ENCODE results near the gene PGLYRP4.

Gene PGLYRP4, protein sequence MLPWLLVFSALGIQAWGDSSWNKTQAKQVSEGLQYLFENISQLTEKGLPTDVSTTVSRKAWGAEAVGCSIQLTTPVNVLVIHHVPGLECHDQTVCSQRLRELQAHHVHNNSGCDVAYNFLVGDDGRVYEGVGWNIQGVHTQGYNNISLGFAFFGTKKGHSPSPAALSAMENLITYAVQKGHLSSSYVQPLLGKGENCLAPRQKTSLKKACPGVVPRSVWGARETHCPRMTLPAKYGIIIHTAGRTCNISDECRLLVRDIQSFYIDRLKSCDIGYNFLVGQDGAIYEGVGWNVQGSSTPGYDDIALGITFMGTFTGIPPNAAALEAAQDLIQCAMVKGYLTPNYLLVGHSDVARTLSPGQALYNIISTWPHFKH

DNA sequence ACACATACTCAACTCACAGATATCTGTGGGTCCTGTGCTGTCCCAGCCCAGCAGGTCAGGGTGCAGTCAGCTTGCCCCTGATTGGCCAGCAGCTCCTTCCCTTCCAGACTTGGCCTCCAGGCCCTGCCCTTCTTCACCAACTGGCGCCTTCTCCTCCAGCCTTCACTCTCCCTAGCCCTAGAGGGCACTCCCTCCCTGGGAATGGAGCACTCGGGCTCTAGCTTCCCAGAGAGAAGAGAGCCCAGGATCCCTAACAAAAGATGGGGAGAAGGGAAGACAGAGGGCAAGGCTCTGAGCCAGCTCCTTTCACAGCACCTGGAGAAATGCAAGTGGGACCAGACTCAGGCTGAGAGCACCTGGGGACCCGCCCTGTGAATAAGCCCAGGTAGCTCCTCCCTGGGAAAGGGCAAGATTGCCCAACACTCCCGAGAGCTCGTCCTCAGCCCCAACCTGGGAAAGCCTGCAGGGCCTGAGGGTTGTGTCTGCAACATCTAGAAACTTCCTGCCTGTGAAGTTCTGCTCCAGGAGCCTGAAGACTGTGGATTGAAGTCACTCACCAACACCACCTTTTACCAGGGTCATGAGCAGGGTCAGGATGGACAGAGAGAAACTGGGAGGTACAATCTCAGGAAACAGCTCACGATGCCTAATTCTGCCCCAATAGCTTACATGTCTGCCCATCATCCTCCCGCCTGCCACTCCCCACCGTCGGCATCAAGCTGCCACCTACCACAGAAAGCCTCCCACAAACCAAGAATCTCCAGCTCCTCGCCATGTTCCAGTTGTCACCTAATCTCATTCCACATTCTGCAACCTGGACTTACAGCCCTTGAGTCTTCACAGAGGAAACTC lies at the start of gene PGLYRP4:
TSS of gene PGLYRP4 (minus strand) at position 331 of the 852 bp plus-strand sequence. CDS start 909 bp downstream, outside the sequence.
- no peak for DNase-seq

DNA sequence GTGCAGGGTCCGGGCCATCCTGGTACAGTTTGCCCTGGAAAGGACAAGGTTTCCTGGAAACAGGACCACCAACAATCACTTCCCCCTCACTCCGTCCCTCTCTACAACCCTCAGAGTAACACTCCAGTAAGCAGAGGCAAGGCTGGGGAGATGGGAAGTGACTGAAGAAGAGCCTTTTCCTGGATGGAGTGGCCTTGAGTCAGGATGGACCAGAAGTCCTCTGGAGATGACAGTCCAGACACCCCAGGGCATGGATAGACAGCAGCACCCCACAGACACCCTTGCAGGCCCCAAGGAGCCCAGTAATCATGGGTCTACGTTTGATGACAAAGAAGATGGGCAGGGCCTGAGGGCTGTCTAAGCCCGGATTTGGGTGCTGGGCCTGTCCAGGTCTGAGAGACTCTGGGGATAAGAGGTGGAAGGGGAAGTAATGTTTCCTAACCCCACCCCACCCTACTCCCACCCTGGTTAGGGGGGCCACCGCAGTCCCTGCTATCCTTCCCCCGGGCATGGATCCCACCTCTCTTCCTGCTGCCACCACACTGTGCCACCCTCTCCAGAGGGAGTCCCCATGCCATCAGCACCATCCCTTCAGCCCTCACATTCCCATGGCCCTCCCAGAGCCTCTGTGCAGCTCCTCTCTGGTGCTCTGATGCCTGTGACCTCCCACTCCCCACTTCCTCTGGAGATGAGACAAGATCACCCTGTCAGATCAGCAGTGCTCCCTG lies 49.4 kb upstream of the PGLYRP4 start:
- DNase-seq = no peak

DNA sequence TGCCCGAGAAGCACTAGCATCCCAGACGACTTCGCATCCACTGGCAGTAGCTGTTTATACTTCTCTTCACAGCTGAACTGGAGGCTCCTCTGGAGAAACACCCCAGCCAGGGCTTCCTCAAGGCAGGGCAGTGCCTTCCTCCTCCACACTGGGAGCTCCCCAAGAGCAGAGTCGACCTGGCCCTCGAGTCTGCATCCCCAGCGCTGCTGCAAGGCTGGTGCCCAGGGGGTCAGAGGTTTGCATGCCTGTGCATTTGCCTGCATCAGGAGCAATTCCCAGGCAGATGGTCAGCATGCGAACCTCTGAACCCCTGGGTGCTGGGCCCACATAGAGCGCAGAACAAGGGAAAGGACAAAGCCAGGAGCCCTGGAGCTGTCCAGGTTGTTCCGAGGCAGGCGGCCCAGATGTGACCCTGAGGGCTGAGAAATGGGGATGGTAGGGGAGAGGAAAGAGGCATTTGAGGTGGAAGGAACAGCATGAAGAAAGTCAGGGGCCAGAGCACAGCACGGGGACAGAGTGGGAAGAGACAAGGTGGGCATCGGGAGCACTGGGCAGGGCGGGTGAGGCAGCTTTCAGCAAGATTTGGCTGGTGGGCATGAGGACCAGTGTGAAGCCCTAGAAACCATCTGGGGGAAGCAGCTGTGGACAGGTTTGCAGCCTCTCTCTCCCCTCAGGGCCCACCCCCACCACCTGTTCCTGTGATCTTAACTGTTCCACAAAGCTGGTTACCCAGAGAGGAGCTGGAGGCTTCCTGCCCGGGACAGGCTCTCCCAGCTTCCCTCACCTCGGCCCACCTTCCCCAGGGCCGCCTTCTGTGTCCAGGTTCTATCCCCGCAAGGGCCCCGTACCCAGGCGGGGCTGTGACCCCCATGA lies 48.6 kb upstream of the PGLYRP4 start:
- DNase-seq = no peak

DNA sequence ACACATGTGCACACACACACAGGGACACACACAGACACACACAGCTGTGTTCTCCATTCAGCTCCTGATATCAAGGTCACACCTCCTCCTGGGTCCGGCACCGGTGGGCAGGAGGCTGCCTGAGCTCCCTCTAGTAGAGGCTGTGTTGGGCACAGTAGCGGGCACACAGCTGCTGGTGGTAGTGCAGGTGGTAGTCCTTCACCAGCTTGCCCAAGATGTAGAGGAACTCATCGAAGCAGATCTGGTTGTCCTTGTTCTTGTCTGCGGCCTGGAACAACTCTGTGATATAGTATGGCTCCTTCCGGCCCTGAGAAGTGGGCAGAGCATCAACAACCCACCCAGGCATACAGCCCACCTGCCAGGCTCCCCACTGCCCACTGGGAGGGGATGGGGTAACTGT lies 47.8 kb upstream of the PGLYRP4 start:
- no peak for DNase-seq

DNA sequence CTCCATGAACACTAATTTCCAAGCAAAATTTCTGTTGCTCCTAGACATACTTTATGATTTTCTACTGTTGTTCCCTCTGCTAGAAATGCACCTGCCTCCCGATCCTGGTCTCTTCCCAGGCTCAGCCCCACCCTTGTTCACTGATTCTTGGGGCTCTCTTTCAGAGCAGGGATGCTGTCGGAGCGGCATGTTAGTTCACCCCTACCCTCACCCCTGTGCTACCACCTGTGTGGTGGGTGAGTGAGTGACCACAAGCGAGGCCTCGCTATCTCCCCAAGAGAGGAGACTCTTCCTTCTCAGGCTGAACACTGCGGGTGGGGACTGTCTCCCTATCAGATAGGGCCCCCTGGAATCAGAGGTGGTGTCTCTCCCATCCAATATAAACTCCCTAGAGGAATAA lies 47.1 kb upstream of the PGLYRP4 start:
- no peak for DNase-seq

DNA sequence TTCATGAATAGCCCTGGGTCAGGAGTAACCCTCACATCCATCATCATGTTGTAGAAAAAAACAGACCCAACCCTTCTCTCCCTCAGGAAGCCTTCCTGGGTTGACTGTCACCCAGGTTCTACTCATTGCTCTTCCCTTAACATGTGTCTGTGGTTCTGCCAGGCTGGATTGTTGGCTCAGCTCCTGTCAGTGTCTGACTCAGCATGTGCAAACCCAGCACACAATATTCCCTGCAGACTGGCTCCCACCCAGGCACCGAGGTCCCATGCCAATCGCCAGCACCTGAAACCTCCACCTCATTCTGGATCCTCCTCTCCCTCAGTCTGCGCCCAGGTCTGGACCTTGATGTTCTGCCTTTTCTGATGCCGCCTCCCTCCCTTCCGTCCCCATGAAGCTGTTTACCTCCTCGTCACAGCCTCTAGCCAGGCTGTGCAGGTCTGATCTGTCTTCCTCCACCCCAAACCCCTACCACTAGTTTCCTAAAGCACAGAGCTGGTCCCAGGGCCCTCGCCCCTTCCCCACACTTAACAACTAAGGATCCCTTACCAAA lies 46.6 kb upstream of the PGLYRP4 start:
- no peak for DNase-seq

DNA sequence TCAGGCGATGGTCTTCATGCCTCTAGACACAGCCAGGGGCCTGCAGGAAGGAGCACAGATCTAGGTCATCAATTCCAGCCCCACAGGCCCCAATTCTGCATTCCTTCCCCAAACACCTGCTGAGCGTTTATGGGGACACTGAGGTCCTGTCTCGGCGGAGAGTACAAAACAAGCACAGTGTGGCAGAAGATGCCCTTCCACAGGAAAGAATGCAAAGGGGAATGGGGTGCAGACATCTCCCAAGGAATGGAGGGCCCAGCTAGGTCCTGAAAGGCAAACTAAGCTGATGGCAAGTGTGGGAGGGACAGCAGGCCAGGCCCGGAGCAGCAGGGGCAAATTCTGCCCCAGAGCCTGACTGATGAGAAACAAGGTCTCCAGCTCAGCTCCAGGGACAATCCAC lies 45.8 kb upstream of the PGLYRP4 start:
- no peak for DNase-seq

DNA sequence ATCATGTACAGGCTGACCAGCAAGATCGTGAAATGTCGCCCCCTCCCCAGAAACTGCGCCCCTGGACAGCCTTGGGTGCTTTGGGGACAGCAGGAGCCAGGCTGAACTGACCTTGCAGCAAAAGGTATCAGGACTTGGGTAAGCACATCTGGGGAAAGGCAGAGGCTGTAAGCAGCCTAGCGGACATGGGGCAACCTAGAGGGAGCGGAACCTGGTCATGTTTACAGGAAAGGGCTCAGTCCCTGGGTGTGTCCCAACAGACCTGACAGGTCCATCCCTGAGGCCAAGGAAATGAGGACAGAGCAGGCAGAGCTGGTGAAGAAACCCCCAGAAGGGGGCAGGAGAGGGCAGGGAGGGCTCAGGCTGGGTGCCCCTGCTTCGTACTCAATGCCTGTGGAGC lies 45.3 kb upstream of the PGLYRP4 start:
- no peak for DNase-seq

DNA sequence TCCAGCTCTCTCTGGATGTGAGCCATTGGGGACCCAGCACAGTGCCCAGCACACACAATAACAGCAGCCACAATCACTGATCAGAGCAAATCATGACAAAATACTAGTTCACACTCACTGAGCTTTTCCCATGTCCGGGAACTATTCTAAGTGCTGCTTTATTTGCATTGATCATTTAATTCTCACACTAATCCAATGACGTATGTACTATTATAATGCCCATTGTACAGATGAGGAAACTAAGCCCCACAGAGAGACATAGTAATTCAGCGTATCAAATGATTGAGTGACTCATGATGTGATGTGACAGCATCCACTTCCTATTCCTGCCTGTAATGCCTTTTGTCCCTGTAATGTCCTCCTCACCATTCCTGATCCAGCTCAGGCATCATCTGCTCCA lies 44.2 kb upstream of the PGLYRP4 start:
- no peak for DNase-seq

DNA sequence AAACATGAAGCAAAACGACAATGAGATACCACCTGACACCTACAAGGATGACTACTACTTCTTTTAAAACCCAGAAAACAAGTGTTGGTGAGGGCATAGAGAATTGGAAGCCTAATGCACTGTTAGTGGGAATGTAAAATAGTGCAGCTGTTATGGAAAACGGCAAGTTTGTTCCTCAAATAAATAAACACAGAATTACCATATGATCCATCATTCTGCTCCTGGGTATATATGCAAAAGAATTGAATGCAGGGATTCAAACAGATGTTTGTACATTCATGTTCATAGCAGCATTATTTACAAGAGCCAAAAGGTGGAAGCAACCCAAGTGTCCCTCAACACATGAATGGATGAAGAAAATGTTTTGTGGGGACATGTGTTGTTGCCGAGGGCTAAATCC lies 43.6 kb upstream of the PGLYRP4 start:
- no peak for DNase-seq

DNA sequence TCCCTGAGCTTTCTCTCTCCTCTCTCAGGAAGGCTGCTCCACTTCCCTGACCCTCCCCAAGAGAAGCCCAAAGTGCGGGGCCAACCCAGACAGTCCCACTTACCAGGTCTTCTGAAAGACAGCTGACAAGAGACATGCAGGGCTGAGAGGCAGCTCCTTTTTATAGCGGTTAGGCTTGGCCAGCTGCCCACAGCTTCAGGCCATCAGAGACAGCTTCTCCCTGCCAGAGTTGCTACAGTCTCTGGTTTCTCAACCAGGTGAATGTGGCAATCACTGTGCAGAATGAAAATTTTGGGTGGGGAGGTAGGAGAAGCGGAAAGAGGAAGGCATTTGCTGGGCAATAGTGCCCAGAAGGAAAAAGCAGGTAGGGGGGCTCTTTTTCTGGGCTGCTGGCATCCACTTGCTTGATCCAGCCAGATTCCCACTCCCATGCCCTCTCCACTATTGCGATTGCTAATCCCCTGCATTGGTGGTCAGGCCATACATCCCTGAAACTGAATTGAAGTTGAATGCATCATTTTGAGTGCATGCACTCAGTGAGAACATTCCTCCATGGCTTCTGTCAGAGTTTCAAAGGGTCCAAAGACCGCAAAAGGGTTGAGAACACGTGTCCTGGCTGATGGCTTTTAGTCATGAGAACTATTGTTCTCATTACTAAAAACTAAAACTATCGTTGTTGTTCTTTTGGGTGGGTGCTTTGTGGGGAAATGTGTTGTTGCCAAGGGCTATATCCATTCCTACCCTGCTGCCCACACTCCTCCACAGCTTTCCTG lies 42.5 kb upstream of the PGLYRP4 start, which contains the start of gene S100A8:
TSS of gene S100A8 (minus strand) at position 136 of the 773 bp plus-strand sequence. CDS start 538 bp downstream, outside the sequence.
- DNase-seq = no peak

DNA sequence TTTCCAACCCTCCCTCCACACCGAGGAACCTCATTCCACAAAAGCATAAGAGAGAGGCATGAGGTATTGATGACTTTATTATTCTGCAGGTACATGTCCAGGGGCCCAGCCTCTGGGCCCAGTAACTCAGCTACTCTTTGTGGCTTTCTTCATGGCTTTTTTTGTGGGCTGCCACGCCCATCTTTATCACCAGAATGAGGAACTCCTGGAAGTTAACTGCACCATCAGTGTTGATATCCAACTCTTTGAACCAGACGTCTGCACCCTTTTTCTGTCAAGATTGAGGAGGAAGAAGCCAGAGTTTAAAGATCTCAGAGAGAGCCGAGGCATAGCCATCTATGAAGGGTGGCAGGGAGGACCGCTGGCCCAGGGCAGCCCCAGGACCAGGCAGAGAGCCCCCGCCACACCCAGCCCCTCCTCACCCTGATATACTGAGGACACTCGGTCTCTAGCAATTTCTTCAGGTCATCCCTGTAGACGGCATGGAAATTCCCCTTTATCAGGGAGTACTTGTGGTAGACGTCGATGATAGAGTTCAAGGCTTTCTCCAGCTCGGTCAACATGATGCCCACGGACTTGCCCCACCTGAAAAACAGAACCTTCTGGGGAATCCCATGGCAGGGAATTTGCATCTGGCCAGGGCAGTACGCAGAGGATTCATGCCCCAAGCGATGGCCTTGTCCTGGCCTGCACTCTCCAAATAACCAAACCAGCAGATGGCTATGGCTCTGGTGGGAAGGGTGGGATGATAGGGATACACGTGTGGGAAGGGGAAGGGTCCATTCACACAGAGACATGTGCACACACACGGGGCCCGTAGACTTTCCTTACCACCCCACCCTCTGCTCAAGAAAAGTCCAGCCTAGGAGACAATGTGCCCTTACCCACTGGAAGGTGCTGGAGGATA lies 41.6 kb upstream of the PGLYRP4 start:
- no peak for DNase-seq

DNA sequence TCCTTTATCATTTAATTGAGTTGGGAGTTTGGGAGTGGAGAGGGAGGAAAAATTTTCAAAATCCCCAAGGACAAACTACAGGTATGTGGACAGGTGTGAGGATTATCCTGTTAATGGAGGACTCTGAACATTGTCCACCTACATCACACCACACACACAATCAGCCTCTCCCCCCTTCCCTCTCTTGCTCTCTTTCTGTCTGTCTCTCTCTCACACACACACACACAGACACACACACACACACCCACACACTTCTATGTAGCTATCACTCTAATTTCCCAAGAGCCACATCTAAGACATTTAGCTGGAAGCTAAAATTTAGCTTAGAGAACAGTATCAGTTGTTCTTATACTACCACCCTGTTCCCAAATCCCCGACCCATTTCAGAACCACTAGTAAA lies 40.8 kb upstream of the PGLYRP4 start:
- DNase-seq = no peak

DNA sequence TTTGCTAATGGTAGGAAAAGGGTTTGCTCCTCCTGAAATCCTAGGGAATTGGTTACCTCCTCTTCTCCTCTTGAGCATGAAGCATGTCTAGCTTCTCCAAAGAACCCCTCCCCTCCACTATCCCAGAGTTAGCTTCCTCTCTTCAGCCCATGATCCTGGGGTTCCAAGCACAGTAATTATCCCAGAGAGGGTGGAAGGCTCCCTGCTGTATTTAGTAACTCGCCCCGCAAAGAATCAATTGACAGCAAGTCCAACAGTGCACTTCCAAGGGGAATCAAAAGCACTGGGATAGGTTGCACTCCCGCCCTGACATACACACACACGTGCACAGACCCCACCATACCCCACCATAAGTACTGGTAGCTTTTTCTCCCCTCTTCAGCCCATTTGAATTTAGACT lies 39.1 kb upstream of the PGLYRP4 start:
- no peak for DNase-seq

DNA sequence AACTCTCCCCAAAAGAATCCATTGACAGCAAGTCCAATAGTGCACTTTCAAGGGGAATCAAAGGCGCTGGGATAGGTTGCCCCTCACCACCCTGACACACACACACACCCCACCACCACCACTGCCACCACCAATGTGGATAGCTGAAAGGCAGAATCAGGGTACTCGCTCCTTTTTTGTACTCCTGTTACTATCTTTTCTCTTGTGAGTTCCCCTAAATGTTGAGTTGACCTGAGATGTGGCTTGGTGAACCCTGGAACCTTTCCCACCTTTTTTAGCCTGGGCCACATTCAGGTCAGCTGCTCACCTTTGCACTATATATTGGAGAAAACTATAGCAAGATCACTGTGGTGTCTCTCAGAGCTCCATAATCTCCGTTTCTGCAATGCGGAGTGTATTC lies 38.4 kb upstream of the PGLYRP4 start:
- DNase-seq = no peak

DNA sequence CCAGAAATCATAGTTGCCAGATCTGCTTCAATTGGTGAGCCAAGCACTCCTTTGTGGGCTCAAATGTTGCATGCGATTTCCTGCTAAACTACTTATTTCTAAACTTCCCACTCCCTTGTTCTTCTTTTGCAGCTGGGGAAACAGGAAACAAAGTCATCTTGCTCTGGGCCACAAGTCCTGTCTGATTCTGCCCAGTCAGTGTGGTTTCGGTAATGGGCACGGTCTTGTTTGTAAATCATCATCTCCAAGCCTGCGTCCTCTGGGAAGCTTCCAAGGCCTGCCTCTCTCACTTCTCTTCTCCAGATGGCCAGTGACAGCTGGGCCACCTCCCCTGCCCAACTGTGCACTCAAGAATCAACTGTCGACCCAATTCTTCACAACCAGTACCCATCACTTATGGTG lies 37.9 kb upstream of the PGLYRP4 start:
- DNase-seq = no peak

DNA sequence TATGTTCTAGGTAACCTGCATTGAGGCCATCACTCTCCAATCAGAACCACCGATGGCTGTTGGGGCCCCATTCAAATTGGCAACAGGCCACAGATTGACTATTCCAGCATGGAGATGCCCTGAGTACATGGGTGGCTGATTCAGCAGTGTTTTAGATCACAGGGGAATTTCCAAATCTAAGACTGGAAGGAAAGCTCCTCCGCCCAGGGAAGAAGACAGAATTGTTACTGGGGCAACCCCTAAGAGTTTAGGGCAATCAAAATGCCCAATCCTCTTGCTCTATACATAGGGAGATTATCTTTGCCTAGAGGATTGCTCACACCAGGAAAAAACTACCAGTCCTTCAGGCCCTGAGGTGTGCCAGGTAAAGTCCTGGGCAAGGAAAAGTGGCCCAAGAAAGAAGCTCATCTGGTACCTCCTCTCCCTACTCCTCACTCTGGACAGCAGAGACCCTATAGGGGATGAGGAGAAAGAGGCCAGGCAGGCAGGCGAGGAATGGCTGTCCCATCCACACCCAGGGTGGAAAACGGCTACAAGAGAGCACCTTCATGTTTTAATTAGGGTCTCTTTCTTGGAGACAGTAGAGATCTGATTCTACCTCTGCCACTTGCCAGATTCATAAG lies 36.4 kb upstream of the PGLYRP4 start:
- no peak for DNase-seq

DNA sequence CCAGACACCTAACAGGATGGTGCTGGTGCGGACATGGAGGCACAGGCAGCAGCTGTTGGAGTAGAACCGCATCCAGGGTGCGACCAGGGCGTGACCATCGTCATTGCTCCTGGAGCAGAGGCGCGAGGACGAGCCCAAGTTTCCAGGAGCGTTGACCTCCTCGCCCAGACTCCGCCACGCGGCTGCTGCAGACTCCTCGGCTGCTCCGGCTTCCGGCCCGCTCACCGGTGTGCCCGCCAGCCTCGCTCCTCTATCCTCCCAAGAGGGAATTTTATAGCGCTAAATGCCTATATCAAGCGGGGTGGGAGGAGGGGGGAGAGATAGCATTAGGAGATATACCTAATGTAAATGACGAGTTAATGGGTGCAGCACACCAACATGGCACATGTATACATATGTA lies 32.1 kb upstream of the PGLYRP4 start:
- DNase-seq = no peak

DNA sequence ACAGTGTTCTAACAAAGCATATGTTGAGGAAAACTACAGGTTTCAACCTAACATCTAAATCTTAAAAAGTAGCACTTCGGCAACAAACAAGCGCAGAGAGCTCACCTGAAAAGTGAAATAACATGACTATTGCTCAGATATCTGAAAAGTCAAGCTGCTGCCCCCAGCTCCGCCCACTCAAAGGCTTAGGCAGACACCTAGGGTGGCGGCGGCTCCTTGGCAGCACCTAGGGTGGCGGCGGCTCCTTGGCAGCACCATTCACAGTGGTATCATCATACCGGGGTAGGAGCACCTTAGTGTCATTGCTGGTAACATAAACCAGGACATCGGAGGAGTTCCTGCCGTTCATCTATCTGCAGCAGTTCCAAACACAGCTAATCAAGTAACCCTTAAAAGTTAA lies 30.9 kb upstream of the PGLYRP4 start:
- DNase-seq = no peak

DNA sequence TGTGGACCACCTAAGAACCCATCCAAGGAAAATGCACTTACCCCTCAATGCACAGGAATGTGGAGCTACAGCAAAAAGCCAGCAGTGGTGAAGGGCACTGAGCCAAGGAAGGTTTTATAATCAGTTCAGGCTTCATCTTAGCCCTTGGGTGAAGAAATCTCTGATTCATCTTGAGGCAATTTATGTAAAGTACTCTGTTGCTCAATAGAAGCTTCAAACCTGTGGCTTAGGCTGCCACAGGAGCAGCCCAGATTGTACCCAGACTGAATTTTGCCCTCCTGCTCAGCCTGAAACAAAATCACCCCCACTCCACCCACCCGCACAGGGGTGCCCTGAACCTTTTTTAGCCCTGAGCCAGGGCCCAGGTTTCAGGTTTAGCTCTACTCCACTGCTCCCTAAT lies 26.9 kb upstream of the PGLYRP4 start, which contains the start of gene S100A12:
TSS of gene S100A12 (minus strand) at position 111 of the 400 bp plus-strand sequence. CDS start 1,029 bp downstream, outside the sequence.
- DNase-seq = no peak
